GM19099 (cell line): ENCODE measurements around the gene CHP1.
A peak's percentile ranks its signal among the peaks of the same experiment; 100 is the strongest.

Source experiments
- POLR2A ChIP-seq: IDR thresholded peaks from 3 replicates; pipeline ENCODE4 v1.6.1; 2011; ENCODE audit warnings: low read depth; ENCODE audit not compliant: insufficient read length; ENCODE audit errors: extremely low read depth

CHP1 gene

GRCh38 chr15:41283653-41284426, 52.8 kb downstream of the CHP1 start:
- TF ChIP-seq POLR2A, result peak; percentile 87

- no peak for TF ChIP-seq POLR2A
These were observed 53.5 kb downstream of the CHP1 start for GRCh38 chr15:41284427-41285177.

GRCh38 chr15:41285285-41285684, 54.2 kb downstream of the CHP1 start:
- no peak for TF ChIP-seq POLR2A

- TF ChIP-seq POLR2A, result no peak
These were observed 55.7 kb downstream of the CHP1 start for GRCh38 chr15:41286665-41287333.

- TF ChIP-seq POLR2A, result no peak
These were observed 57.4 kb downstream of the CHP1 start for GRCh38 chr15:41288464-41288863.

- TF ChIP-seq POLR2A, result no peak
These were observed 58.9 kb downstream of the CHP1 start for GRCh38 chr15:41289953-41290352.

- TF ChIP-seq POLR2A, result peak; percentile 15
These were observed 60.1 kb downstream of the CHP1 start for GRCh38 chr15:41291065-41291631.

- TF ChIP-seq POLR2A, result no peak
These were observed 61.5 kb downstream of the CHP1 start for GRCh38 chr15:41292521-41292920.

GRCh38 chr15:41301587-41301986, 70.5 kb downstream of the CHP1 start:
- no peak for TF ChIP-seq POLR2A

GRCh38 chr15:41304149-41304770, 73.2 kb downstream of the CHP1 start:
- no peak for TF ChIP-seq POLR2A

GRCh38 chr15:41307679-41308078, 76.6 kb downstream of the CHP1 start:
- no peak for TF ChIP-seq POLR2A

GRCh38 chr15:41309226-41309905, 78.3 kb downstream of the CHP1 start:
- TF ChIP-seq POLR2A, result no peak

- TF ChIP-seq POLR2A, result no peak
These were observed 92.5 kb downstream of the CHP1 start for GRCh38 chr15:41323611-41324010.

- no peak for TF ChIP-seq POLR2A
These were observed 100.2 kb downstream of the CHP1 start for GRCh38 chr15:41331281-41331680.
